IMR-90 (cell line): ENCODE measurements around the gene MAPK13. TPM values are rescaled to one million over a fixed set of nuclear protein-coding genes. Genes with fewer than 3 reads are reported as not detected.

Experiments
- ATAC-seq: fragments of 200-7000 bp; cut with Tn5 transposase; 2 replicates; pipeline ENCODE4 v1.9.1; 2020; ENCODE audit warnings: low read depth, mild to moderate bottlenecking, moderate library complexity
- BruUV-seq: library from RNA; stranded (reverse); fragments of 400-500 nt; replicated peaks from 2 replicates; lab custom pipeline; 2021; lab: Mats Ljungman, UMichigan
- CTCF ChIA-PET: fragments of 300-600 bp; formaldehyde crosslinking; extraction: SDS; loops from one replicate; lab custom pipeline; 2021; ENCODE audit warnings: antibody characterized with exemption; lab: Yijun Ruan, JAX
- POLR2A ChIA-PET: fragments of 300-600 bp; sonication (Branson Sonifier 250); formaldehyde crosslinking; loops from one replicate; lab custom pipeline; 2022; ENCODE audit warnings: antibody characterized with exemption; ENCODE audit not compliant: unreplicated experiment; lab: Charles Lee
- DNase-seq: peaks from one replicate; pipeline ENCODE4 v3.0.0; 2013
- H2AFZ ChIP-seq: replicated peaks from 2 replicates; pipeline ENCODE3; 2013; ENCODE audit warnings: low read length, mild to moderate bottlenecking; ENCODE audit not compliant: poor library complexity
- H2AK5ac ChIP-seq: 2 replicates; pipeline ENCODE4 v1.6.1; 2013; ENCODE audit warnings: low read depth, low read length, inconsistent platforms
- H2AK9ac ChIP-seq: replicated peaks from 2 replicates; pipeline ENCODE3; 2013; ENCODE audit warnings: mild to moderate bottlenecking, low read depth, low read length, moderate library complexity; ENCODE audit not compliant: poor library complexity
- H2BK120ac ChIP-seq: 2 replicates; pipeline ENCODE4 v1.6.1; 2013; ENCODE audit warnings: low read depth, low read length, inconsistent platforms
- H2BK15ac ChIP-seq: 3 replicates; pipeline ENCODE4 v1.6.1; 2013; ENCODE audit warnings: low read depth, low read length, inconsistent platforms
- H2BK20ac ChIP-seq: 2 replicates; pipeline ENCODE4 v1.6.1; 2013; ENCODE audit warnings: low read depth, mild to moderate bottlenecking, inconsistent platforms, low read length, moderate library complexity
- H2BK5ac ChIP-seq: 2 replicates; pipeline ENCODE4 v1.6.1; 2013; ENCODE audit warnings: mild to moderate bottlenecking, low read depth, low read length, inconsistent platforms; ENCODE audit not compliant: poor library complexity, severe bottlenecking
- H3K14ac ChIP-seq: replicated peaks from 2 replicates; pipeline ENCODE4 v1.6.1; 2013; ENCODE audit warnings: low read depth, low read length, inconsistent platforms
- H3K18ac ChIP-seq: 2 replicates; pipeline ENCODE4 v1.6.1; 2013; ENCODE audit warnings: low read depth, low read length, control low read depth
- H3K23ac ChIP-seq: 2 replicates; pipeline ENCODE4 v1.6.1; 2013; ENCODE audit warnings: low read depth, low read length, inconsistent platforms
- H3K27ac ChIP-seq: 2 replicates; pipeline ENCODE4 v1.5.1; 2013; ENCODE audit warnings: mild to moderate bottlenecking, control low read depth, low read length; ENCODE audit not compliant: insufficient read depth
- H3K27me3 ChIP-seq: 2 replicates; pipeline ENCODE4 v1.6.1; 2013; ENCODE audit warnings: low read length; ENCODE audit not compliant: control insufficient read depth, insufficient read depth
- H3K36me3 ChIP-seq: 2 replicates; pipeline ENCODE4 v1.6.1; 2013; ENCODE audit warnings: low read length, mixed read lengths; ENCODE audit not compliant: control insufficient read depth, insufficient read depth
- H3K4ac ChIP-seq: 2 replicates; pipeline ENCODE4 v1.6.1; 2013; ENCODE audit warnings: low read depth, low read length, inconsistent platforms
- H3K4me1 ChIP-seq: 2 replicates; pipeline ENCODE4 v1.6.1; 2013; ENCODE audit warnings: low read length, mixed read lengths; ENCODE audit not compliant: control insufficient read depth, insufficient read depth
- H3K4me2 ChIP-seq: 2 replicates; pipeline ENCODE4 v1.6.1; 2013; ENCODE audit warnings: low read depth, mild to moderate bottlenecking, control low read depth, low read length, moderate library complexity
- H3K4me3 ChIP-seq: 2 replicates; pipeline ENCODE4 v1.5.1; 2013; ENCODE audit warnings: low read depth, mild to moderate bottlenecking, control low read depth, low read length, moderate library complexity; ENCODE audit not compliant: insufficient read depth
- H3K56ac ChIP-seq: 2 replicates; pipeline ENCODE4 v1.6.1; 2013; ENCODE audit warnings: low read length, inconsistent platforms; ENCODE audit not compliant: insufficient read depth; ENCODE audit errors: extremely low read depth
- H3K79me1 ChIP-seq, 2 experiments: 2 replicates each; pipeline ENCODE4 v1.6.1; 2013; ENCODE audit warnings: low read length in 2 of 2, inconsistent platforms in 1 of 2, low read depth in 1 of 2
- H3K9ac ChIP-seq: 2 replicates; pipeline ENCODE4 v1.6.1; 2013; ENCODE audit warnings: low read depth, low read length, control low read depth
- H3K9me1 ChIP-seq: 2 replicates; pipeline ENCODE4 v1.6.1; 2013; ENCODE audit warnings: low read length, inconsistent platforms; ENCODE audit not compliant: insufficient read depth
- H3K9me3 ChIP-seq: 2 replicates; pipeline ENCODE4 v1.6.1; 2013; ENCODE audit warnings: low read length; ENCODE audit not compliant: control insufficient read depth, insufficient read depth
- H4K20me1 ChIP-seq: 2 replicates; pipeline ENCODE4 v1.6.1; 2013; ENCODE audit warnings: low read length, inconsistent platforms; ENCODE audit not compliant: insufficient read depth
- H4K5ac ChIP-seq: 2 replicates; pipeline ENCODE4 v1.6.1; 2013; ENCODE audit warnings: mild to moderate bottlenecking, low read depth, low read length, control low read depth
- H4K8ac ChIP-seq, 2 experiments: 2 replicates each; pipeline ENCODE4 v1.6.1; 2013; ENCODE audit warnings: low read depth in 2 of 2, low read length in 2 of 2, control low read depth in 1 of 2, inconsistent platforms in 1 of 2
- H4K91ac ChIP-seq: 2 replicates; pipeline ENCODE4 v1.6.1; 2013; ENCODE audit warnings: low read depth, low read length, inconsistent platforms; ENCODE audit not compliant: insufficient read depth
- BHLHE40 ChIP-seq: fragments of 150-350 bp; IDR thresholded peaks from 2 replicates; pipeline ENCODE4 v1.6.1; 2016; ENCODE audit warnings: mild to moderate bottlenecking, low read depth, low read length
- CHD1 ChIP-seq: IDR thresholded peaks from 2 replicates; pipeline ENCODE4 v1.6.1; 2012; ENCODE audit warnings: low read depth, low read length, improper control_type of control experiment
- MAFK ChIP-seq: IDR thresholded peaks from 2 replicates; pipeline ENCODE4 v1.6.1; 2012; ENCODE audit warnings: low read depth, low read length, improper control_type of control experiment
- WGBS, 2 experiments: methylation state at CpG; one replicate each; pipeline versions ENCODE4 v1.1.5 to v1.1.7; 2013; ENCODE audit warnings: missing lambda C conversion rate in 2 of 2; ENCODE audit not compliant: insufficient read length in 1 of 2; ENCODE audit errors: extremely low coverage in 2 of 2; 5-methylcytosine and 5-hydroxymethylcytosine counted together
- dilution Hi-C: fragments of 300-500 bp; cut with HindIII; formaldehyde crosslinking; loops from one replicate; pipeline ENCODE4 v1.14.3; 2018; ENCODE audit warnings: low sequenced_read_pairs; ENCODE audit not compliant: unreplicated experiment
- in situ Hi-C: fragments of 300-500 bp; cut with MboI; formaldehyde crosslinking; loops from 3 replicates; pipeline ENCODE4 v1.14.3; 2019; ENCODE audit warnings: low sequenced_read_pairs, inconsistent platforms, mixed read lengths
- intact Hi-C: fragments of 100-400 bp; cut with micrococcal nuclease; formaldehyde crosslinking; loops from 2 replicates; pipeline ENCODE4 v1.10.0; 2022
- polyA plus RNA-seq, 3 experiments: library from polyadenylated mRNA; depleted of rRNA; stranded (reverse); fragments of >200 nt; gene quantifications; 2 replicates each; pipeline ENCODE4 v1.2.3, GENCODE V29; 2012; ENCODE audit warnings: low replicate concordance in 1 of 3
- total RNA-seq: library from RNA; depleted of rRNA; stranded (reverse); fragments of >200 nt; gene quantifications from 2 replicates; pipeline ENCODE4 v1.2.3, GENCODE V29; 2012
- TF ChIP-seq, protein P1 (sequence below): fragments of 150-350 bp; IDR thresholded peaks from 2 replicates; pipeline ENCODE4 v1.6.1; 2017; ENCODE audit warnings: mild to moderate bottlenecking, antibody characterized with exemption, low read length, low read depth
- TF ChIP-seq, protein P2 (sequence below): conservative IDR thresholded peaks from 2 replicates; pipeline ENCODE4 v1.5.1; 2012; ENCODE audit warnings: mild to moderate bottlenecking, low read depth, low read length, improper control_type of control experiment

The MAPK13 gene
- total and polyA plus RNA-seq, 2 of the 4 experiments (the other 2 are of a cell fraction) = 2.0 to 2.9 TPM

DNA sequence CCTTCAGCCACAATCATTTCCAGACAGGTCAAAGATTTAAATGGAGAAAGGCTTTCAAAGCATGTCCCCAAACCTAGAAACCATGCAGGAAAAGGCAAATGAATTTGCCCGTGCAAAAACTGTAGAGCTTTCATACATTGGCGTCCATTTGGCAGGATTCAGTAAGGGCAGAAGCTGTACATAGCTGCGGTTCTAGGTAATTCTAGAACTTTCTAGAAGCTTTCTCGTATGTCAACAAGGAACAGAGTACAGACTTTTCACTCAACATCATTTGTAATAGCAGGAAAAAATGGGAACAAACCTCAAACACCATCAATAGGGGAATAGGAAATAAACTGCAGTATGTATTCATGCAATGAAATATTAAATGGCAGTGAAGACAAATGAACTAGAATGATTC lies 11.1 kb upstream of the MAPK13 start:
- CTCF ChIA-PET = interaction anchor here (0.7 to 1.0 kb wide), 2 partner anchors 25 to 201 kb away, joined by 3 read pairs; no protein-coding TSS in a partner anchor
- 80% methylated on average over 1 of the region's 4 CpGs; no CpG with 5 or more reads in 1 of the 2 experiments for WGBS, 2 experiments
- Histone ChIP-seq H3K27ac (no peak overlapping the region), H3K4me2 (no peak overlapping the region), H3K36me3 (peaks cover 2% of the 10 kb centered on the region; the same call in 1 of the 2 replicates), H3K27me3 (no peaks in the 10 kb centered on the region), H4K20me1 (no peaks in the 10 kb centered on the region), H4K91ac (no peak overlapping the region), H3K9ac (no peak overlapping the region), H2BK5ac (no peak overlapping the region), H3K4ac (no peak overlapping the region), H3K9me3 (no peaks in the 10 kb centered on the region), H2AFZ (no peak overlapping the region), H4K5ac (no peak overlapping the region), H3K4me1 (peaks cover 7% of the 10 kb centered on the region), H3K79me1 (no peaks in the 10 kb centered on the region; a peak in 1 of 4 replicates), H2BK15ac (no peak overlapping the region), H3K56ac (no peak overlapping the region), H3K9me1 (peaks cover 7% of the 10 kb centered on the region; the same call in 1 of the 2 replicates), H3K4me3 (no peak overlapping the region), H2BK20ac (no peak overlapping the region), H3K14ac (no peak overlapping the region), H2AK5ac (no peak overlapping the region), H3K18ac (no peak overlapping the region), H3K23ac (no peak overlapping the region), H2BK120ac (no peak overlapping the region), H4K8ac (no peak overlapping the region), H2AK9ac (no peak overlapping the region)
- dilution Hi-C loops (no loop called here), in situ Hi-C loops (no loop called here), intact Hi-C loops (no loop called here)
- ATAC-seq (no peak), DNase-seq (no peak)
- POLR2A ChIA-PET = no interaction called here
- BruUV-seq = no TSS peak
- TF ChIP-seq MAFK (no peak), BHLHE40 (no peak), CHD1 (no peak)
- TF ChIP-seq, protein P1, sequence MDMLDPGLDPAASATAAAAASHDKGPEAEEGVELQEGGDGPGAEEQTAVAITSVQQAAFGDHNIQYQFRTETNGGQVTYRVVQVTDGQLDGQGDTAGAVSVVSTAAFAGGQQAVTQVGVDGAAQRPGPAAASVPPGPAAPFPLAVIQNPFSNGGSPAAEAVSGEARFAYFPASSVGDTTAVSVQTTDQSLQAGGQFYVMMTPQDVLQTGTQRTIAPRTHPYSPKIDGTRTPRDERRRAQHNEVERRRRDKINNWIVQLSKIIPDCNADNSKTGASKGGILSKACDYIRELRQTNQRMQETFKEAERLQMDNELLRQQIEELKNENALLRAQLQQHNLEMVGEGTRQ = no peak
- TF ChIP-seq, protein P2, sequence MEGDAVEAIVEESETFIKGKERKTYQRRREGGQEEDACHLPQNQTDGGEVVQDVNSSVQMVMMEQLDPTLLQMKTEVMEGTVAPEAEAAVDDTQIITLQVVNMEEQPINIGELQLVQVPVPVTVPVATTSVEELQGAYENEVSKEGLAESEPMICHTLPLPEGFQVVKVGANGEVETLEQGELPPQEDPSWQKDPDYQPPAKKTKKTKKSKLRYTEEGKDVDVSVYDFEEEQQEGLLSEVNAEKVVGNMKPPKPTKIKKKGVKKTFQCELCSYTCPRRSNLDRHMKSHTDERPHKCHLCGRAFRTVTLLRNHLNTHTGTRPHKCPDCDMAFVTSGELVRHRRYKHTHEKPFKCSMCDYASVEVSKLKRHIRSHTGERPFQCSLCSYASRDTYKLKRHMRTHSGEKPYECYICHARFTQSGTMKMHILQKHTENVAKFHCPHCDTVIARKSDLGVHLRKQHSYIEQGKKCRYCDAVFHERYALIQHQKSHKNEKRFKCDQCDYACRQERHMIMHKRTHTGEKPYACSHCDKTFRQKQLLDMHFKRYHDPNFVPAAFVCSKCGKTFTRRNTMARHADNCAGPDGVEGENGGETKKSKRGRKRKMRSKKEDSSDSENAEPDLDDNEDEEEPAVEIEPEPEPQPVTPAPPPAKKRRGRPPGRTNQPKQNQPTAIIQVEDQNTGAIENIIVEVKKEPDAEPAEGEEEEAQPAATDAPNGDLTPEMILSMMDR = no peak
